Measurements from ENCODE around the gene RAB39B.
"Not testable (repeated sequence)": the region's sequence is repeated elsewhere in the genome, so short reads cannot be mapped to it uniquely, and the experiment has no call there.

RAB39B gene, protein sequence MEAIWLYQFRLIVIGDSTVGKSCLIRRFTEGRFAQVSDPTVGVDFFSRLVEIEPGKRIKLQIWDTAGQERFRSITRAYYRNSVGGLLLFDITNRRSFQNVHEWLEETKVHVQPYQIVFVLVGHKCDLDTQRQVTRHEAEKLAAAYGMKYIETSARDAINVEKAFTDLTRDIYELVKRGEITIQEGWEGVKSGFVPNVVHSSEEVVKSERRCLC

DNA sequence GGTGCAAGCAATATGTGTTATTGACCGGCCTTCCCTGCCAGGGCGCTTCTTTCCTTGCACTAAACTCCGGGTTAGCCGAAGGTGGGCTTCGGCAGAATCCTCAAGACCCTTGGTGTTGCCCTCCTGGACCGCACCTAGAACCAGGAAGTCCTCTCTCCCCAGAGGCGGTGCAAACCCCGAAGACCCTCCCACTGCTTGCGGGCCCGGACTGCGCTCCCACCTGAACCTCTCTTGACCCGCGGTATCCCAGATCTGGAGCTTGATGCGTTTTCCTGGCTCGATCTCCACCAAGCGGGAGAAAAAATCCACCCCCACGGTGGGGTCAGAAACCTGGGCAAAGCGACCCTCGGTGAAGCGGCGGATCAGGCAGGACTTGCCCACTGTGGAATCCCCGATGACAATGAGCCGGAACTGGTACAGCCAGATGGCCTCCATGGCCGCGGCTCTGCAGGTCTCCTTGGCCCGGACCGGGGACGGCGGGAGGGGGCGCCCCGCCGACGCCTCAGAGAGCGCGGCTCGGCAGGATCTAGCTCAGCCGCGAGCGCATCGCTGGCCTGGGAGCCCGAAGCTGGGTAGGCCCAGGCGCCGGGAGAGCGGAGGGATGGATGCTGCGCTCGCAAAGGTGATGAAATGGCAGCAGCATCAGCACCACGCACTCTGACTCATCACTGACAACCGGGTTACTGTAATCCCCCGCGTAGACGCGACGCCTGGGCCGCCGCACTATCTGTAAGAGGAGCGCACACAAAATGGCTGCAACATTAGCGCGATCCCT is at the start of gene RAB39B:
Gene RAB39B (minus strand): TSS at position 638 of the 775 bp plus-strand sequence. CDS start 203 bp downstream, at position 435.
- DNase-seq: peak; percentile 20 to 59

DNA sequence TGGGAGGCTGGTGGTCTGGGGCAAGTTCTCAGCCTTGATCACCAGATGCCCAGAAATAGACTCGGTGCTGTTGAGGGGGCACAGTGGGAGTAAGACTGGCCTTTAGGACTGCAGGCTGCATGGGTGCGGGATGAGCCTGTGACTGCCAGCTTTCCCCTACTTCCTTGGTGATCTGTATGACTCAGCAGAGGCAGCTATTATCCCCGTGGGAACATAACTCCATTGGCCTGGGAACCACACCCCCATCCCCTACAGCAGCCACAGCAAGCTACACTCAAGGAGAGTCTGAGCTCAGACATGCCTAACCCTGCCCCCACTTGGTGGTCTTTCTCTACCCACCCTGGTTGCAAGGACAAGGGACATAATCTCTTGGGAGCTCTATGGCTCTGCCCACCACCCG is 49.5 kb upstream of the RAB39B start:
- no peak for DNase-seq

DNA sequence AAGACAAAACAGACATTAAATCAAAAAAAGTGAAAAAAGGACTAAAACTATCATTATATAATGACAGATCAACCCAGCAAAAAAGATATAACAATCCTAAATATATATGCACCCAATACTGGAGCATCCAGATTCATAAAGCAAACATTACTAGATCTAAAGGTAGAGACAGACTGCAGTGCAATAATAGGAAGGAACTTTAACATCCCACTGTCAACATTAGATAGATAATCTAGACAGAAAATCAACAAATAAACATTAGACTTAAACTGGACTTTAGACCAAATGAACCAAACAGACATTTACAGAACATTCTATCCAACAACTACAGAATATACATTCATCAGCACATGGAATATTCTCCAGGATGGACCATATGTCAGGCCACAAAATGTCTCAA is 29.5 kb upstream of the RAB39B start:
- DNase-seq: no peak

DNA sequence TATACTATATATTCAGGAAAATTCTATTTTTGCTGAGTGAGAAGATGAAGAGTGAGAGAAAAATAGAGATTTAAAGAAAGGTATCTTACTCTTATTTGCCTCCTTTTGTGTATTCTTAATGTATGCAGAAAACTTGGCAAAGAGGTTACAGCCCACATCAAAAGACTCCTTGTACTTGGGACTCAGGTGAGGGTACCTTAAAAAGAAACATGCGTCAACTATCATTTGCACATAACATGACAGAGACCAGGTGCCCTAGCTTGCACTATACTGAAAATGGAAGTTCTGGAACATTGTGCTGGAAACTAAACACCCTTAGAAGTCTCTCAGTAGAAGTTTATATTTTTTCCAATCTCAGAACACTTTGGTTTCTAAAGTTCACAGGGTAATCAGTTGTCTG is 15.6 kb upstream of the RAB39B start:
- DNase-seq: no peak

DNA sequence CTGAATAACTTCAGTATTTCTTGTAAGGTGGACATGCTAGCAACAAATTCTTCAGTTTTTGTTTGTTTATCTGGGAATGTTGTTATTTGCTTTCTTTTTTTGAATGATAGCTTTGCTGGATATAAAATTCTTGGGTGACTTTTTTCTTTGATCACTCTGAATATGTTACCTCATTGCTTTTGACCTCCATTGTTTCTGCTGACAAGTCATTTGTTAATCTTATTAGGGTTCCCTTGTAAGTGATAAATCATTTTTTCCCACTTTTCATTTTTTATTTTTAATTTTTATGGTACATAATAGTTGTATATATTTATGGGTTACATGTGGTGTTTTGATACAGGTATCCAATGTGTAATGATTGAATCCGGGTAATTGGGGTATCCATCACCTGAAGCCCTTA is 6.7 kb upstream of the RAB39B start:
- DNase-seq: no peak

DNA sequence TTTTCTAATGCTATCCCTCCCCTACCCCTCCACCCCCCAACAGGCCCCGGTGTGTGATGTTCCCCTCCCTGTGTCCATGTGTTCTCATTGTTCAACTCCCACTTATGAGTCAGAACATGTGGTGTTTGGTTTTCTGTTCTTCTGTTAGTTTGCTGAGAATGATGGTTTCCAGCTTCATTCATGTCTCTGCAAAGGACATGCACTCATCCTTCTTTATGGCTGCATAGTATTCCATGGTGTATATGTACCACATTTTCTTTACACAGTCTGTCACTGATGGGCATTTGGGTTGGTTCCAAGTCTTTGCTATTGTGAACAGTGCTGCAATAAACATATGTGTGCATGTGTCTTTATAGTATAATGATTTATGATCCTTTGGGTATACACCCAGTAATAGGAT is 3.7 kb upstream of the RAB39B start:
- DNase-seq: not testable (repeated sequence)

DNA sequence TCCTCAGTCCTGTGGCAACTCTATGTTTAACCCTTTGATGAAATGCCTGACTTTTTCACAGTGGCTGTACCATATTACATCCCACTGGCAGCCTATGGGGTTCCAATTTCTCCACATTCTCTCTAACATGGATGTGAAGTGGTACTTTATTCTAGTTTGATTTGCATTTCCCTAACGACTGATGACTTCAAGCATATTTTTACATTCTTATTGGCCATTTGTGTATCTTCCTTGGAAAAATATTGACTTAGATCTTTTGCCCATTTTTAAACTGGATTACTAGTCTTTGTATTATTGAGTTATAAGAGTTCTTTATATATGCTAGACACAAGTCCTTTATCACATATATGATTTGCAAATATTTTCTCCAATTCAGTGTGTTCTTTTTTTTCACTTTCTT is 2.1 kb upstream of the RAB39B start:
- DNase-seq: no peak

DNA sequence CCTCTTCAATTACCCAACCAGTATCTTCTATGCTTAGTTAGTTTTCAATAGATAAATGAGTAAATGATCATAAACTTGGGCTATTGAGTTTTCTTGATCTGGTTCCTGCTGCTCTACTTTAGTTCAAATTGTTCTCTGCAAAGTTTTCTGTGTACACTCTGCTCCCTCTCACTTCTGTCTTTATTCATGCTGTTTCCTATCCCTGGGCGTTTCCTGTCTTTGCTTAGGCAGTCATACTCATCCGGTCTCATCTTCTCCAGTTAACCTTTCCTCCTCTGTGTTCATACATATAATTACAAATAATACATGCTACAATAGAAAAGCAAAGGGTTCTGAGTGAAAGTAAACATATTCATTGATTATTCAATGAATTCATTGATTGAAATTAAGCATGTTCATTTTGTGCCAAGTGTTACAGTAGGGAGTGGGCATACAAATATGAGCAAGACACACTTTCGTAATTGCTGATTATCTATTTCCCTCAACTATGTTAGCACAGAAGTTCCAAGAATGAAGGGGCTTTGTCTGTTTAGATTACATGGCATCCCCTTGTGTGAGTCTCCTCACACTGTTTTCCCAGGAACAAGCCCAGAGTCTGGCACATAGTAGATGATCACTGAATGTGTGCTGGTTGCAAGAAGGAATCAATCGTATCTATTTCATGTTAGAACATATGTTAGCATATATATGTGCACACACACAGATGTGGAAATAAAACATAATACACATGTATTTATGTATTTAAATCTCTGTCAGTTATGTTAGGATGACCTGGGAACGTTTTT is 1.1 kb downstream of the RAB39B start:
- DNase-seq: no peak

DNA sequence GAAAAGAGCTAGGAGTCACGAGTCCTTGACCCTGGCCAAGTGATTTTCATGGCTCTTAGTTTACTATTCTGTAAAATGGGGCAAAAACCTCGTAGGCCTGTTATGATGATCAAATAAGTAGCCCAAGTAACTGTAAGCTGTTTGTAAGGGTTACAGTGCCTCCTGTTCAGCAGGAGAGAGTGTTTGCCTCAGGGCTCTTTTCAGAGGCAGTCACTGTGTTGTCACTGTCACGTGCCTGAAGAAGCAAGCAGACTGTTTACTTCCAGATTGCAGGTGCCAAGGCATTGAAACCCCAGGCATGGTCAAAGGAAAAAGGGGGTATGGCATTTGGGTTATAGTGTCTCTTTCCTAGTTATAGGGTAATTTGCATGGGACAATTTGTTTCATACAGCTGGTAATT is 4.5 kb downstream of the RAB39B start:
- DNase-seq: no peak

DNA sequence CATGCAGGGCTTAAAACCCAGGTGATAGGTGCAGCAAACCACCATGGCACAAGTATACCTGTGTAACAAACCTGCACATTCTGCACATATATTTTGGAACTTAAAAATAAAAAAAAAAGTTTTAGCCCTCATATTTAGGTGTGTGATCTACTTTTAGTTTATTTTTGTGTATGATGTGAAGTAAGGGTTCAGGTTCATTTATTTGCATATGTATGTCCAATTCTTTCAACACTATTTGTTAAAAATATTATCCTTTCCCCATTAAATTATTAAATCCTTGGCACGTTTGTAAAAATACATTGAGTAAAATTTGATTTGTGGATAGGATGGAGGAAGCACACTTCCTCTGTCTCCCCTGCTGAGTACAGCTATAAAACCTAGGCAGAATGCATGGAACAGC is 12.9 kb downstream of the RAB39B start:
- DNase-seq: no peak

DNA sequence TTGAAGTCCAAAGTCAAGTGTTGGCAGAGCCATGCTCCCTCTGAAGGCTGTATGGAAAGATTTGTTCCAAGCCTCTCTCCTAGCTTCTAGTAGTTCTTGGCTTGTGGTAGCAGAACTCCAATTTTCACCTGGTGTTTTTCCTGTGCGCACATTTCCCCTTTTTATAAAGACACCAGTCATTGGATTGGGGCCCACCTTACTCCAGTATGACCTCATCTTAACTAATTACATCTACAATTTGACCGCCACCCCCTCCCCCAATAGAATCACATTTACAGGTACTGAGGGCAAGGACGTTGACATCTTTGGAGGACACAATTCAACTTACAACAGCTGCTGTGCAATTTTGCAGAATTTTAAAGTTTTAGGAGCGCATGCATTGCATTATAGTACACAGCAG is 16.8 kb downstream of the RAB39B start:
- DNase-seq: no peak

DNA sequence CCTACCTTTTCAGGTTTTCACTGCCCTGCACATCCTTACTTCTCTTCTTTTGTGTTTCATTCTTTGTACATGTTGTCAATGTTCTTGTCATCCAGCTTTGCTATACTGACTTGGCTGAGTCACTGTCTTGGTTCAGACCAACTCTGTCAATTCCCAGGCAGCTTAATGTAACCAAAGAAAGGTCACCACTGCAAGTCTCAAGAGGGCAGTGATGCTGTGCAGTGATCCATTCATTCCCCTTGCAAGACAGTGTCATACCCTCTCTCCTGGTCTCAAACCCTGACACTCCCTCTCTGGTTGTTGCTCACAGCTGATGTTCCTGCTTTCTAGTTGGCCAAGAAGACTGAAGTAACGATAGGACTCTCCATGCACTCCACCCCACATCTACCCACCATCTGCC is 17.5 kb downstream of the RAB39B start:
- no peak for DNase-seq

DNA sequence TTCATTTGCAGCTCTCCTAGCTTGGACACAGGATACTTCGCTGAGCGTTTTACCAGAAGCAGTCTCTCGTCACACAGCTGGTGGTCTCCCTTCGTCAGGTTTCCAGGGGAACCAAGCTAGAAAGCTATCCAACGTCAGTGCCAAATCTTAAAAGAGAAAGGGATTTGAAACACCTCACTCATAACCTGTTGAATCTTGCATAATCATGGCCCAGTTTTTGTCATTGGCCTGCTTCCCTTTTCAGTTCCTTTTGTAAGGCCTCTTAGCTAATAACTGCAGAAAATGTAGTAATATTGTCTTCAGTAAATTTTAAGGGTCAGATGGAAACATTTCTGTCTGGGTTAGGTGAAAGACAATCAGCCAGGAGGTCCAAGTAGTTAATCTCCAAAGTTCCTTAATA is 22.0 kb downstream of the RAB39B start:
- no peak for DNase-seq

DNA sequence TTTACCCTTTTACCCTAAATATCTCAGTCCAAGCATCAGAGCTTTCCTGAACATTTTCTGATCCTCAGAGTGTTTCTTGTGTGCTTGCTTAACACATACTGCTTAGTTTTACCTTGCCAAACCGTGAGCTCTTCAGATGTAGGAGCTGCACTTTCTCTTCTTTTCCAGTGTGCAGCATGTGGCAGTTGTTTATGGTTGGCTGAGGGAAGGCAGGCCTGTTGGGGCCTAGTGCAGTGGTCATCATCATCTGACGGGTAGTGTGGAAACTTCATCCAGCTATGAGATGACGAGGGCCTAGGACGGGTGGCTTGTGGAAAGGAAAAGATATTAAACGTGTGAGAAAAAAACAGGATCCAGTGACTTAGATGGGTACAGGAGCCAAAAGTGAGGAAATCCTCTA is 26.6 kb downstream of the RAB39B start:
- DNase-seq: no peak

DNA sequence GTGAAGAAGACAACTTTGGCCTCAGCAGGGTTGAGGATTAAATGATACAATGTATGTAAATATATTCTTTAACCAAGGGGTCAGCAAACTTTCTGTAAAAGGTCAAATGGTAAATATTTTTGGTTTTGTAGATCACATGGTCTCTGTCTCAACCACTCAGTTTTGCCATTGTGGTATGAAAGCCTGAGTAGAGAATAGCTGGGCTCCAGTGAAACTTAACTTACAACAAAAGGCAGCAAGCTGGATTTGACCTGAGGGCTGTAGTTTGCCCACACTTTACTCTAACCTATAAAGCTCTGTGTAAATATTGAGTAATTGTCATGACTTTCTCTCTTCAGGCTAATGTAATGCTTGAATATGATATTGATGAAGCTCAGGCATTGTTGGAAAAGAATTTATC is 28.4 kb downstream of the RAB39B start:
- no peak for DNase-seq

DNA sequence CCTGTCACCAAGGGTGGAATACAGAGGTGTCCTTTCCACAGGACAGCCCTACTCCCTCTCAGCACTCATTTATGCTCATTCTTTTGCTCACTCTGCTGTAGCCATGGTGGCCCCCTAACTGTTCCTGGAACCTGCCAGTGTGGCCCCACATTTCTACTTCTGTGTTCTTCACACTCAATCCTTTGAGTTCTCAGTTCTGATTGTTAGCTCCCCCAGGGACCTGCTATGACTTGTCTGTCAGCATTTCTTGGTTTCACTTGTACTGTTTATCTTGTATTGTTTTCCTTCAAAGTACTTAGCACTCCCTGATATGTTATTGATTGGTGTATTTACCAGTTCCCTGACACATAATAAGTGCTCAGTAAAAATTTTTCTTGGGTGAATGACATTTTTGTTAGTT is 33.1 kb downstream of the RAB39B start:
- DNase-seq: no peak

DNA sequence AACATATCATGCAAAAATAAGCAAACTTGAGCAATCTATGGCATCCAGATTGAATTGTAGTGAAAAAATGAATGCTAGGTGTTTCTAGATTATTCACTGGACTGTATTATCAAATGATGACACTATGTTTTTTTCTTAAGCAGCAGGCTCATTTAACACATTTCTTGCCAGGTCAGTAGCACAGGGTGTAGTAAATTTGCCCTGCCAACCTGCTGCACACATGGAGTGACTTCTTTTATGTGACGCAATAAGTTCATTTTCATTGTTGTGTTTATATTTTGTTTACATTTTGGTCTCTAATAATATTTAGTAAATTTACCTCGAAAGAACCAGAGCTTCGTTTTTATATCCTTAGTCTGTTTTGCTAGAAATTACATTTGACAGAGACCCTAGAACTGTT is 38.5 kb downstream of the RAB39B start:
- DNase-seq: no peak

DNA sequence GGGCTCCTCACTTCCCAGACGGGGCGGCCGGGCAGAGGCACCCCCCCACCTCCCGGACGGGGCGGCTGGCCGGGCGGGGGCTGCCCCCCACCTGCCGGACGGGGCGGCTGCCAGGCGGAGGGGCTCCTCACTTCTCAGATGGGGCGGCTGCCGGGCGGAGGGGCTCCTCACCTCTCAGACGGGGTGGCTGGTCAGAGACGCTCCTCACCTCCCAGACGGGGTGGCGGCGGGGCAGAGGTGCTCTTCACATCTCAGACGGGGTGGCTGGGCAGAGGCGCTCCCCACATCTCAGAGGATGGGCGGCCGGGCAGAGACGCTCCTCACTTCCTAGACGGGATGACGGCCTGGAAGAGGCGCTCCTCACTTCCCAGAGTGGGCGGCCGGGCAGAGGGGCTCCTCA is 40.5 kb downstream of the RAB39B start:
- not testable (repeated sequence) for DNase-seq

DNA sequence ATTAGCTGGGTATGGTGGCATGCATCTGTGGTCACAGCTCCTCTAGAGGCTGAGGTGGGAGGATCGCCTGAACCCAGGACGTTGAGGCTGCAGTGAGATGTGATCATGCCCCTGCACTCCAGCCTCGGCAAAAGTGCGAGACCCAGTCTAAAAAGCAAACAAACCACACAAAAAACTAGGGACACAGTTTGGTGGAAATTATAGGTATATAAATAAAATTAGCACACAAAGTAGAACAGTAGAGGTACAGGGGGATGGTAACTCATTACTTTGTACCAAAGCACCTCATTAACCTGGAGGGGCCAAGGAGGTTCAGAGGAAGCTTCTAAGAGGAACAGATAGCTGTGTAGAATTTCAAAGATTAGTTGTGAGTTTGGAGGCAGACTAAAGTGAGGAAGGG is 42.9 kb downstream of the RAB39B start:
- DNase-seq: no peak

DNA sequence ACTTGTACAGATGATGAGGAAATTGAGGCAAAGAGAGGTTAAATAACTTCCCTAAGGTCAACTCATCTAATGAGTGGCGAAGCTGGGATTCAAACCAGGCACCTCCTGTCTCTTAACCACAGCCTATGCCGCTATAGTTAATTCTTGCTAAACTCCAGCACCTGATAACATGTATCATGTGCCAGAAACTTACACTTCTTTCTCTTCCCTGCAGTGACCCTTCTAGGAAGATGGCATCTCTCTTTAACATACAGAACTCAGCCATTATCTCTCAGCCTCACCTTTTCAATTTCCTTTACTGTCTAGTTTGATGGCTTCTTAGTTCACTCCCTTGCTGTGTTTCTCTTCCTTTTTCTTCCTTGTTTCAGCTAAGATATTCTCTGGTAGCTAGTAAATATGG is 45.5 kb downstream of the RAB39B start:
- no peak for DNase-seq

DNA sequence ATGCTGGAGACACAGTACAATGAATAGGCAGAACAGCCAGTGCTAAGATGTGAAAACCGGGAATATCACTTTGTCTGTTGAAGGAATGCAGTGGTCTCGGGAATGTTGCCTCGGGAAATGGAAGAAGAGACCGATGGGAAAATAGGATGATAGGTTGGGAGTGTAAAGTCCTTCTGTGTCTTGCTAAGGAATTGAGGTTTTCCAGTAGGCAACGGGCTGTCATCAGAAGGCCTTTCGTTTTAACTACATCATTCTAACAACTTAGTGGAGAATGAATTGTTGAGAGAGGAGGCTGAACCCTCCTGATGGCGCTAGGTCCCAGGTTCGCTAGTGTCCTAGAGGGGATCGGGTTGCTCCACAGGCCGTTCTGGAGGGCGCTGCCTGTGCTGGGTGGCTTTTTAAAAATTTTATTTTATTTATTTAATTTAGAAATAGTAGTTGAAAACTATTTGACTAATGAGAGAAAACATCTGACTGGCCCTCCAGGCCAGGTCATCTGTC is 47.3 kb downstream of the RAB39B start:
- no peak for DNase-seq

DNA sequence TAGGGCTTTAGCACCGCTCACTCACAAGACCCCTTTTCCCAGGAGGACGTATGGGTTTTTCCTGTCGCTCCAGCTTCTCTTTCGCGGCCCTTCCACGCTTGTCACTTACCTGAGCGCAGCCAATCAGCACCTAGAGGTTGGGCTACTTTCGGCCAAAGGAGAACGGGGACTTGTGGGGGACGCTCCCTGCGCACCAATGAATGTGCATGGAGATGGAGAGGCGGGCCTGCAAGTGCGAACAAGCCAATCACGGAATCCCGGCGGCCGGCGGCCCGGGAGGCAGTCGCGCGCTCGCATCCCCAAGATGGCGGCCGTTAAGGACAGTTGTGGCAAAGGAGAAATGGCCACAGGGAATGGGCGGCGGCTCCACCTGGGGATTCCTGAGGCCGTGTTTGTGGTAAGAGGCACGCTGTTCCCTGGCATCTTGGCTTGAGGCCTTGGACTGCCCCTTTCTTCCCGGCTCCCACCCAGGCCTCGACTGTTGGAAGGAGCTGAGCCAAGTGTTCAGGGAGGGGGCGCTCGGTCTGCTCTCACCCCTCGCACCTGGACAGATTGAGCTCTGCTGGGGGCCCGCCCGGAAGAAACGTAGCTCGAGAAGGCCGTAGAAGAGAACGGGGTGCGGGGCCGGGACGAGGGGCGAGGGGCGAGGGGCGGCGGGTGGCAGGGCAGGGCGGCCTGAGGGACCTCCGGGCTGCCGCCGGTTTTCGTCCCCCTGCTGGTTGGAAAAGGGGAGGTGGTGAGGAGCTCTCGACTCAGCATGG is 47.9 kb downstream of the RAB39B start, which contains the start of gene VBP1:
Gene VBP1 (plus strand): TSS at position 282 of the 761 bp plus-strand sequence. CDS start 23 bp downstream, at position 305.
- peak; percentile 78 to 93 for DNase-seq

Measured in NCI-H446 (cell line).